Trophoblast cell (in vitro differentiated cells and primary cell): ENCODE data around the gene MPDU1.

ENCODE experiments used
- DNase-seq, 2 donors: peaks; one replicate each; pipeline ENCODE4 v3.0.0-alpha.2; 2016
- H2AFZ ChIP-seq: 2 replicates; pipeline ENCODE4 v1.6.1; 2013; ENCODE audit warnings: low read length, moderate library complexity, mild to moderate bottlenecking; ENCODE audit not compliant: insufficient read depth, poor library complexity
- H2AK5ac ChIP-seq: 2 replicates; pipeline ENCODE4 v1.6.1; 2013; ENCODE audit warnings: mild to moderate bottlenecking, low read length
- H2BK120ac ChIP-seq: 2 replicates; pipeline ENCODE4 v1.6.1; 2013; ENCODE audit warnings: low read length, mild to moderate bottlenecking, moderate library complexity; ENCODE audit not compliant: insufficient read depth, poor library complexity
- H2BK12ac ChIP-seq: 2 replicates; pipeline ENCODE4 v1.6.1; 2013; ENCODE audit warnings: mild to moderate bottlenecking, low read length, moderate library complexity
- H2BK5ac ChIP-seq: 2 replicates; pipeline ENCODE4 v1.6.1; 2013; ENCODE audit warnings: low read length, low read depth, moderate library complexity, mild to moderate bottlenecking; ENCODE audit not compliant: poor library complexity
- H3K14ac ChIP-seq: 2 replicates; pipeline ENCODE4 v1.6.1; 2013; ENCODE audit warnings: mild to moderate bottlenecking, low read length
- H3K18ac ChIP-seq: 2 replicates; pipeline ENCODE4 v1.6.1; 2013; ENCODE audit warnings: mild to moderate bottlenecking, low read length
- H3K23ac ChIP-seq: 2 replicates; pipeline ENCODE4 v1.6.1; 2013; ENCODE audit warnings: low read length
- H3K27ac ChIP-seq: 2 replicates; pipeline ENCODE4 v1.5.1; 2013; ENCODE audit warnings: low read depth, mild to moderate bottlenecking, inconsistent platforms, low read length, moderate library complexity
- H3K27me3 ChIP-seq: 2 replicates; pipeline ENCODE4 v1.6.1; 2013; ENCODE audit warnings: inconsistent platforms, mild to moderate bottlenecking, low read length, moderate library complexity; ENCODE audit not compliant: insufficient read depth
- H3K36me3 ChIP-seq, 2 experiments: 1 replicate in 1 of 2; 2 replicates in 1 of 2; pipeline ENCODE4 v1.6.1; 2013; ENCODE audit warnings: low read length in 2 of 2, mild to moderate bottlenecking in 2 of 2, moderate library complexity in 1 of 2; ENCODE audit not compliant: insufficient read depth in 2 of 2, control insufficient read depth in 1 of 2
- H3K4ac ChIP-seq: 2 replicates; pipeline ENCODE4 v1.6.1; 2013; ENCODE audit warnings: low read depth, mild to moderate bottlenecking, low read length, moderate library complexity
- H3K4me1 ChIP-seq, 2 experiments: 1 replicate in 1 of 2; 2 replicates in 1 of 2; pipeline ENCODE4 v1.6.1; 2013; ENCODE audit warnings: low read length in 2 of 2, mild to moderate bottlenecking in 2 of 2, moderate library complexity in 1 of 2; ENCODE audit not compliant: insufficient read depth in 2 of 2, control insufficient read depth in 1 of 2
- H3K4me2 ChIP-seq: 2 replicates; pipeline ENCODE4 v1.6.1; 2013; ENCODE audit warnings: inconsistent platforms, mild to moderate bottlenecking, low read length, moderate library complexity
- H3K4me3 ChIP-seq: 2 replicates; pipeline ENCODE4 v1.5.1; 2013; ENCODE audit warnings: mild to moderate bottlenecking, low read depth, low read length, inconsistent platforms
- H3K79me1 ChIP-seq: one replicate; pipeline ENCODE4 v1.6.1; 2013; ENCODE audit warnings: low read length
- H3K79me2 ChIP-seq: 2 replicates; pipeline ENCODE4 v1.6.1; 2013; ENCODE audit warnings: low read length, mild to moderate bottlenecking; ENCODE audit not compliant: control insufficient read depth, insufficient read depth, poor library complexity
- H3K9ac ChIP-seq: 2 replicates; pipeline ENCODE4 v1.6.1; 2013; ENCODE audit warnings: mild to moderate bottlenecking, low read length
- H3K9me3 ChIP-seq: 2 replicates; pipeline ENCODE4 v1.6.1; 2013; ENCODE audit warnings: low read depth, mild to moderate bottlenecking, control low read depth, inconsistent platforms, low read length; ENCODE audit not compliant: insufficient read depth
- H4K12ac ChIP-seq: 2 replicates; pipeline ENCODE4 v1.6.1; 2013; ENCODE audit warnings: low read depth, mild to moderate bottlenecking, low read length, moderate library complexity
- H4K8ac ChIP-seq: 2 replicates; pipeline ENCODE4 v1.6.1; 2013; ENCODE audit warnings: low read depth, mild to moderate bottlenecking, low read length, moderate library complexity
- H4K91ac ChIP-seq: one replicate; pipeline ENCODE4 v1.6.1; 2013; ENCODE audit warnings: low read depth, mild to moderate bottlenecking, low read length, moderate library complexity
- WGBS: extraction: QIAGEN DNeasy Blood & Tissue Kit; methylation state at CpG from one replicate; pipeline ENCODE4 v1.1.7; 2013; ENCODE audit warnings: missing lambda C conversion rate; ENCODE audit not compliant: insufficient read length, insufficient coverage; ENCODE audit errors: extremely low coverage; 5-methylcytosine and 5-hydroxymethylcytosine counted together

Gene MPDU1

GRCh38 chr17:7544911-7545310, 38.7 kb upstream of the MPDU1 start:
- Histone ChIP-seq H4K91ac (no peak overlapping the region), H4K12ac (no peak overlapping the region), H3K23ac (no peak overlapping the region), H3K79me1 (peaks cover 6% of the 10 kb centered on the region), H2BK120ac (no peak overlapping the region), H2AFZ (no peak overlapping the region), H3K4me2 (no peak overlapping the region), H2BK5ac (no peak overlapping the region), H3K27me3 (no peaks in the 10 kb centered on the region), H3K4me1 (peaks cover 6 to 10% of the 10 kb centered on the region in 2 experiments), H2AK5ac (no peak overlapping the region), H3K36me3 (no peaks in the 10 kb centered on the region), H3K79me2 (no peaks in the 10 kb centered on the region), H3K18ac (no peak overlapping the region), H4K8ac (no peak overlapping the region), H3K9ac (no peak overlapping the region), H3K4me3 (no peak overlapping the region), H2BK12ac (no peak overlapping the region), H3K27ac (no peak overlapping the region), H3K14ac (no peak overlapping the region), H3K9me3 (no peaks in the 10 kb centered on the region), H3K4ac (no peak overlapping the region)
- DNase-seq = no peak
- no CpG with 5 or more reads among the region's 6 CpGs for WGBS

- Histone ChIP-seq H3K79me2 (no peaks in the 10 kb centered on the region), H2BK12ac (no peak within 1 kb of the TSS), H2AK5ac (no peak within 1 kb of the TSS), H3K14ac (peak within 1 kb of the TSS; percentile 96), H2BK5ac (no peak within 1 kb of the TSS), H2BK120ac (no peak within 1 kb of the TSS), H4K12ac (peak within 1 kb of the TSS; percentile 90), H3K9me3 (no peaks in the 10 kb centered on the region), H3K27me3 (no peaks in the 10 kb centered on the region), H3K4me3 (peak within 1 kb of the TSS; percentile 79), H3K18ac (peak within 1 kb of the TSS; percentile 74), H3K4me1 (peaks cover 6 to 10% of the 10 kb centered on the region in 2 experiments), H3K4ac (peak within 1 kb of the TSS; percentile 16), H4K8ac (peak within 1 kb of the TSS; percentile 87), H3K79me1 (peaks cover 6% of the 10 kb centered on the region), H3K36me3 (no peaks in the 10 kb centered on the region), H4K91ac (peak within 1 kb of the TSS; percentile 72), H2AFZ (peak within 1 kb of the TSS; percentile 87), H3K27ac (no peak within 1 kb of the TSS), H3K23ac (no peak within 1 kb of the TSS), H3K9ac (peak within 1 kb of the TSS; percentile 65), H3K4me2 (peak within 1 kb of the TSS; percentile 99)
- DNase-seq = peak in 1 of 2 donors; percentile 44
- WGBS = no CpG with 5 or more reads among the region's 65 CpGs
Observed at GRCh38 chr17:7548585-7549400, 34.9 kb upstream of the MPDU1 start, which contains the start of gene TNFSF12. Gene TNFSF12, plus strand, starts transcription at chr17:7549058. Its CDS starts 96 bp downstream, at chr17:7549154.

DNA sequence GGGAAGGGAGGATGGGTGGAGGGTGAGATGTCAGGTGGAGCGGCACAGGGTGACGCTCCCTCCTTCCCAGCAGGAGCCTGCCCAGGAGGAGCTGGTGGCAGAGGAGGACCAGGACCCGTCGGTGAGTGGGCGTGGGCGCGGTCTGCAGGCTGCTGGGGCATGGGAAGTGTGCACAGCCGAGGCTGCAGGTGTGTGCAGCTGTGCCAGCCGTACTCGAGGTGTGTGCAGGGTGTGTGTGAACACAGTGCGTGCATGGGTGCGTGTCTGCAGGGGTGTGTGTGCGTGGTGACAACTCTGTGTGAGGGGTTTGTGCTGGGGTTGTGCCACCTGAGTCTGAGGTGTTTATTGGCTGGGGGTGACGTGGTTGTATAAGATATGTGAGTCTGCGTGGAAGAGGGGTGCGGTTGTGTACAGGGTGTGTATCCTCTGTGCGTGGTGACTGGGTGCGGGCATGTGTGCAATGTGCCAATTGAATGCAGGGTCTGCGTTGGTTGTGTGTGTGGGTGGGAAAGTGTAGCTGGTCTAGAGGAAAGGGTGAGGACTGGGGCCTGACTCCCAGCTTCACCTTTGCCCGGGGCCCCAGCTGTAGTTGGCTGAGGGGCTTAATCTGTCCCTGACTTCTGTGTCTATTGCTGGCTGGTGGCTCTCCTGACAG, 34.1 kb upstream of the MPDU1 start:
- Histone ChIP-seq H2BK5ac (no peak overlapping the region), H3K79me2 (no peaks in the 10 kb centered on the region), H3K9ac (no peak overlapping the region)

GRCh38 chr17:7550344-7550743, 33.3 kb upstream of the MPDU1 start:
- H2BK12ac ChIP-seq = no peak overlapping the region
- H3K4me3 ChIP-seq = no peak overlapping the region
- peaks cover 6% of the 10 kb centered on the region for H3K79me1 ChIP-seq
- H2BK5ac ChIP-seq = no peak overlapping the region
- no peak overlapping the region for H4K91ac ChIP-seq
- no peak overlapping the region for H3K14ac ChIP-seq
- WGBS = no CpG with 5 or more reads among the region's 6 CpGs
- no peak overlapping the region for H3K18ac ChIP-seq
- H3K4me2 ChIP-seq = no peak overlapping the region
- no peak overlapping the region for H2AK5ac ChIP-seq
- no peak overlapping the region for H3K23ac ChIP-seq
- no peak for DNase-seq
- peaks cover 6 to 10% of the 10 kb centered on the region in 2 experiments for H3K4me1 ChIP-seq
- no peak overlapping the region for H2AFZ ChIP-seq
- H3K79me2 ChIP-seq = no peaks in the 10 kb centered on the region
- no peaks in the 10 kb centered on the region for H3K9me3 ChIP-seq
- H4K8ac ChIP-seq = no peak overlapping the region
- no peak overlapping the region for H4K12ac ChIP-seq
- no peak overlapping the region for H3K27ac ChIP-seq
- H3K9ac ChIP-seq = no peak overlapping the region
- no peak overlapping the region for H2BK120ac ChIP-seq
- no peaks in the 10 kb centered on the region for H3K27me3 ChIP-seq
- no peak overlapping the region for H3K4ac ChIP-seq
- H3K36me3 ChIP-seq = no peaks in the 10 kb centered on the region

More for the DNA sequence above, 34.1 kb upstream of the MPDU1 start:
- Histone ChIP-seq H3K4me1 (peaks cover 6 to 10% of the 10 kb centered on the region in 2 experiments), H2BK120ac (no peak overlapping the region), H3K14ac (no peak overlapping the region), H4K91ac (no peak overlapping the region), H2BK12ac (no peak overlapping the region), H3K27me3 (no peaks in the 10 kb centered on the region), H3K36me3 (no peaks in the 10 kb centered on the region), H2AFZ (peak overlapping the region; percentile 33), H4K8ac (peak overlapping the region; percentile 56), H3K4ac (no peak overlapping the region), H3K23ac (no peak overlapping the region), H4K12ac (peak overlapping the region; percentile 56), H3K4me2 (peak overlapping the region; percentile 99), H3K79me1 (peaks cover 6% of the 10 kb centered on the region), H2AK5ac (no peak overlapping the region), H3K9me3 (no peaks in the 10 kb centered on the region), H3K27ac (no peak overlapping the region), H3K4me3 (no peak overlapping the region), H3K18ac (no peak overlapping the region)
- WGBS = no CpG with 5 or more reads among the region's 20 CpGs
- DNase-seq = no peak
